Mononuclear cell (primary cell): ENCODE data around the gene BOC. TPM values are rescaled to one million over a fixed set of nuclear protein-coding genes. Genes with fewer than 3 reads are reported as not detected.

Source experiments
- H3K27me3 ChIP-seq: 2 replicates; pipeline ENCODE4 v1.6.0; 2011; ENCODE audit warnings: low read length, control low read depth; ENCODE audit not compliant: insufficient read depth
- H3K4me1 ChIP-seq: 2 replicates; pipeline ENCODE4 v1.5.1; 2011; ENCODE audit warnings: mild to moderate bottlenecking, low read length, control low read depth; ENCODE audit not compliant: insufficient read depth
- H3K4me3 ChIP-seq: 2 replicates; pipeline ENCODE4 v1.5.1; 2011; ENCODE audit warnings: mild to moderate bottlenecking, low read length, moderate library complexity
- H3K9me3 ChIP-seq: 2 replicates; pipeline ENCODE4 v1.5.1; 2011; ENCODE audit warnings: low read depth, mild to moderate bottlenecking, control low read depth, low read length
- total RNA-seq: library from RNA; depleted of rRNA; stranded (reverse); fragments of >200 nt; gene quantifications from one replicate; pipeline ENCODE4 v1.2.3, GENCODE V29; 2012

The BOC gene
- total RNA-seq, 1 donor, result not detected

- H3K27me3 ChIP-seq, result no peaks in the 10 kb centered on the region
- H3K9me3 ChIP-seq, result no peaks in the 10 kb centered on the region
- no peak overlapping the region for H3K4me3 ChIP-seq
- peaks cover 7% of the 10 kb centered on the region for H3K4me1 ChIP-seq
Observed at GRCh38 chr3:113228498-113229286, 17.3 kb downstream of the BOC start.

- H3K9me3 ChIP-seq, result no peaks in the 10 kb centered on the region
- H3K4me1 ChIP-seq, result no peaks in the 10 kb centered on the region
- H3K4me3 ChIP-seq, result no peak overlapping the region
- no peaks in the 10 kb centered on the region for H3K27me3 ChIP-seq
Observed at GRCh38 chr3:113231391-113231790, 20.0 kb downstream of the BOC start.

GRCh38 chr3:113231827-113232253 lies 20.5 kb downstream of the BOC start:
- no peaks in the 10 kb centered on the region for H3K4me1 ChIP-seq
- no peaks in the 10 kb centered on the region for H3K9me3 ChIP-seq
- H3K27me3 ChIP-seq, result no peaks in the 10 kb centered on the region
- no peak overlapping the region for H3K4me3 ChIP-seq

GRCh38 chr3:113232342-113232741 lies 21.0 kb downstream of the BOC start:
- no peak overlapping the region for H3K4me3 ChIP-seq
- H3K27me3 ChIP-seq, result no peaks in the 10 kb centered on the region
- H3K4me1 ChIP-seq, result no peaks in the 10 kb centered on the region
- H3K9me3 ChIP-seq, result no peaks in the 10 kb centered on the region

- H3K4me1 ChIP-seq, result no peaks in the 10 kb centered on the region
Observed at GRCh38 chr3:113233497-113233896, 22.1 kb downstream of the BOC start.

GRCh38 chr3:113234028-113234427 lies 22.7 kb downstream of the BOC start:
- Histone ChIP-seq H3K4me3 (no peak overlapping the region), H3K27me3 (no peaks in the 10 kb centered on the region), H3K9me3 (no peaks in the 10 kb centered on the region), H3K4me1 (no peaks in the 10 kb centered on the region)

More at GRCh38 chr3:113233497-113233896, 22.1 kb downstream of the BOC start:
- H3K4me3 ChIP-seq, result no peak overlapping the region
- H3K9me3 ChIP-seq, result no peaks in the 10 kb centered on the region
- no peaks in the 10 kb centered on the region for H3K27me3 ChIP-seq

GRCh38 chr3:113234688-113235260 lies 23.4 kb downstream of the BOC start:
- H3K9me3 ChIP-seq, result no peaks in the 10 kb centered on the region
- H3K4me3 ChIP-seq, result no peak overlapping the region
- H3K4me1 ChIP-seq, result no peaks in the 10 kb centered on the region
- H3K27me3 ChIP-seq, result no peaks in the 10 kb centered on the region

- Histone ChIP-seq H3K27me3 (no peaks in the 10 kb centered on the region), H3K4me1 (peaks cover 8% of the 10 kb centered on the region), H3K4me3 (no peak overlapping the region), H3K9me3 (no peaks in the 10 kb centered on the region)
Observed at GRCh38 chr3:113238503-113238902, 27.1 kb downstream of the BOC start.

- H3K4me1 ChIP-seq, result peaks cover 8% of the 10 kb centered on the region
Observed at GRCh38 chr3:113240841-113241240, 29.5 kb downstream of the BOC start.

GRCh38 chr3:113241292-113242095 lies 30.1 kb downstream of the BOC start:
- H3K9me3 ChIP-seq, result no peaks in the 10 kb centered on the region
- H3K4me3 ChIP-seq, result no peak overlapping the region
- no peaks in the 10 kb centered on the region for H3K27me3 ChIP-seq
- peaks cover 8% of the 10 kb centered on the region for H3K4me1 ChIP-seq

More at GRCh38 chr3:113240841-113241240, 29.5 kb downstream of the BOC start:
- Histone ChIP-seq H3K9me3 (no peaks in the 10 kb centered on the region), H3K27me3 (no peaks in the 10 kb centered on the region), H3K4me3 (no peak overlapping the region)

- no peak overlapping the region for H3K4me3 ChIP-seq
- no peaks in the 10 kb centered on the region for H3K9me3 ChIP-seq
- peaks cover 8% of the 10 kb centered on the region for H3K4me1 ChIP-seq
- H3K27me3 ChIP-seq, result no peaks in the 10 kb centered on the region
Observed at GRCh38 chr3:113242096-113242581, 30.8 kb downstream of the BOC start.

GRCh38 chr3:113243071-113243470 lies 31.7 kb downstream of the BOC start:
- H3K9me3 ChIP-seq, result no peaks in the 10 kb centered on the region
- peaks cover 8% of the 10 kb centered on the region for H3K4me1 ChIP-seq
- no peaks in the 10 kb centered on the region for H3K27me3 ChIP-seq
- no peak overlapping the region for H3K4me3 ChIP-seq

- Histone ChIP-seq H3K9me3 (no peaks in the 10 kb centered on the region), H3K27me3 (no peaks in the 10 kb centered on the region), H3K4me3 (no peak overlapping the region), H3K4me1 (peaks cover 8% of the 10 kb centered on the region)
Observed at GRCh38 chr3:113243846-113244245, 32.5 kb downstream of the BOC start.

- Histone ChIP-seq H3K4me1 (peaks cover 8% of the 10 kb centered on the region), H3K9me3 (no peaks in the 10 kb centered on the region), H3K4me3 (no peak overlapping the region), H3K27me3 (no peaks in the 10 kb centered on the region)
Observed at GRCh38 chr3:113245761-113246161, 34.4 kb downstream of the BOC start.

- H3K4me1 ChIP-seq, result peaks cover 5% of the 10 kb centered on the region
- H3K27me3 ChIP-seq, result no peaks in the 10 kb centered on the region
- H3K4me3 ChIP-seq, result no peak overlapping the region
- H3K9me3 ChIP-seq, result no peaks in the 10 kb centered on the region
Observed at GRCh38 chr3:113247068-113247467, 35.7 kb downstream of the BOC start.
